Smooth muscle cell of bladder (primary cell): ENCODE measurements around the gene P2RY6. TPM values are rescaled to one million over a fixed set of nuclear protein-coding genes. Genes with fewer than 3 reads are reported as not detected.

Experiments
- total RNA-seq: library from RNA; depleted of rRNA; stranded (reverse); fragments of >200 nt; gene quantifications from 2 replicates; pipeline ENCODE4 v1.2.3, GENCODE V29; 2014

P2RY6 gene, protein sequence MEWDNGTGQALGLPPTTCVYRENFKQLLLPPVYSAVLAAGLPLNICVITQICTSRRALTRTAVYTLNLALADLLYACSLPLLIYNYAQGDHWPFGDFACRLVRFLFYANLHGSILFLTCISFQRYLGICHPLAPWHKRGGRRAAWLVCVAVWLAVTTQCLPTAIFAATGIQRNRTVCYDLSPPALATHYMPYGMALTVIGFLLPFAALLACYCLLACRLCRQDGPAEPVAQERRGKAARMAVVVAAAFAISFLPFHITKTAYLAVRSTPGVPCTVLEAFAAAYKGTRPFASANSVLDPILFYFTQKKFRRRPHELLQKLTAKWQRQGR
- total RNA-seq = 0.14 and 0.18 TPM in 2 replicates

DNA sequence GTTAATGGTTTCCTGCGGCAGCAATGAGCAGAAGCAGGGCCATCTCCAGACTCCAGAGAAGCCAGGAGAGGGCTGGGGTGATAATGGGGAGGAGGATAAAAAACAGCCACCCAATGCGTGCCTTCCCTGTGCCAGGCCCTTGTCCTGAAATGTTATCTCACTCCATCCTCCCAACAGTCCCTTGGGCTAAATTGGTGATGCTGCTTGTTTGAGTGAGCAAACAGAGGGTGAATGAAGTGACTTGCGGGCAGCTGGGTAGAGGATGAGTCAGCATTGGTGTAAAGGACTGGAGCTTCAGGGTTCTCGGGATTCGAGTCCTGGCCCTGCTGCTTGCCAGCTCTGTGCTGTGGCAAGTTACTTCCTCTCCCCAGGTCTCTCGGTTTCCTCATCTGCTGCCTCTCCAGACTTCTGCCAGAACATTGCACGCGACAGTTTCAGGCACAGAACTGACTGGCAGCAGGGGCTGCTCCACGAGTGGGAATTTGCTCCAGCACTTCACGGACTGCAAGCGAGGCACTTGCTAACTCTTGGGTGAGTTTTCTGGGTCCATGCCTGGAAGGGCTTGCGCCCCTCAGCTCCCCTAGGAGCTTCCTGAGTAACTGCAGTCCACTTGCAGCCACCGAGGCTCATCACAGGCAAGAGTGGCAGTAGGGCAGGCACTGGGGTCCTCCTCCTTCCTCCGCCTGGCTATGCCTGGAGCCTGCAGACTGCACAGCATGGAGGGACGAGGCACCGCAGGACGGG, at the start of gene P2RY6:
Gene P2RY6, plus strand, starts transcription at position 403 of the 744 bp plus-strand sequence. CDS start 24,181 bp downstream, outside the sequence.

DNA sequence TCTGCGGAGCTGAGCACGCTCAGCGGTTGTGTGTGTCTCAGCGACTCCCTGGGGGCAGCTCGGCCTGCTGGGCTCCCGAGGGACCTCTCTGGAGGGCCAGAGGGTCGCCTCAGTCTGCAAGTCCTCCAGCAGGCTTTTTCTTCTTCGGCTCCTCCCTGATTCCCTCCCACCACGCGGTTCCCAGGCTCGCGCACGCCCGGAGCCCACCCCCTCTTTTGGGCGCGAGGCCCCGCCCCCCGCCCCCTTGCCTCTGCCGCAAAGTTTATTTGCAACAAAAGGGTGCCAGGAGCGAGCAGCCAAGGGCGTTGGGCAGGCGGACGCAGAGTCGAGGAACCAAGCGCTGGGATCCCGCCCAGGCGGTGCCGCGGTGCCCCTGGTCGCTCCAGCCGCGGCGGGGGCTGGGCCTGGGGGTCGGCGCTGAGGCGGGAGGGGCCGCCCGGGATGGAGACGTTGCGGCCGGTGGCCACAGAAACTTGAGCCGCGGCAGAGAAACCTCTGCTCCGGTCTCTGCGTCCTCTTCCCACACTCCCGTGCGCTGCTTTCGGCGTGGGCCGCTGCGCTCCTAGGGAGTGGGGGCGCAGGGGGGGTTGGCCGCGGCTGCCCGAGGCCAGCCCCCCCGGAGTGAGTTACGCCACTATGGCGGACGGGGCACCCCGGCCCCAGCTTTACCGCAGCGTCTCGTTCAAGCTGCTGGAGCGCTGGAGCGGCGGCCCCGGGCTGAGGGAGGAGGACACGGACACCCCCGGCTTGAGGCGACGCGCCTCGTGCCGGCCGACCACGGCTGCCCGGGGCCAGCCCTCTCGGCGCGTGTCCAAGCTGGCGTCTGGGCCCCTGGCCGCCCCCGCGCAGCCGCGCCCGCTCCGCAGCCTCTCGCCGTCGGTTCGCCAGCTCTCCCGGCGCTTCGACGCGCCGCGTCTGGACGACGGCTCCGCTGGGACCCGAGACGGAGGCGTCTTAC, 36.1 kb downstream of the P2RY6 start, which contains the start of gene ARHGEF17:
Gene ARHGEF17, plus strand, starts transcription at position 274 of the 958 bp plus-strand sequence. Its CDS starts 363 bp downstream, at position 637.

Other genes starting within 250 kb of the P2RY6 start
- 8.4 and 8.9 TPM in 2 replicates for gene FCHSD2, start 130.0 kb upstream of the P2RY6 start, total RNA-seq
- gene P2RY2, start 54.1 kb upstream of the P2RY6 start, total RNA-seq = not detected in 2 replicates
- gene ARHGEF17, start 35.9 kb downstream of the P2RY6 start, total RNA-seq = 14.5 and 25.1 TPM in 2 replicates
- gene RELT, start 104.1 kb downstream of the P2RY6 start, total RNA-seq = 1.3 and 5.0 TPM in 2 replicates